ENCODE measurements around the gene PARVB. TPM values are rescaled to one million over a fixed set of nuclear protein-coding genes. Genes with fewer than 3 reads are reported as not detected.

The PARVB gene
- total and polyA plus RNA-seq, 11 donors: 54.9 to 172 (median 95.8) TPM

- ATAC-seq: no peak
- DNase-seq: no peak
- WGBS, 4 donors: 87 to 95% (median 93%) methylated on average over 12 to 15 of the region's 15 CpGs
- intact Hi-C loops (cut with DNase I): loop anchor here in 1 of 10 donors (10.0 kb wide), 1 partner anchor 171 kb away; no protein-coding TSS in a partner anchor
- TF ChIP-seq CTCF (IDR thresholded peaks at IDR 0.05) (no peak), POLR2A (IDR thresholded peaks at IDR 0.05) (no peak)
- peaks cover 0 to 71% (median 33%) of the 10 kb centered on the region in 9 donors for H3K36me3 ChIP-seq
- peaks cover 0 to 6% (median 0%) of the 10 kb centered on the region in 12 donors for H3K4me1 ChIP-seq
- H3K27me3 ChIP-seq: no peaks in the 10 kb centered on the region
- H3K27ac ChIP-seq: no peak overlapping the region
- no peak overlapping the region for H3K4me3 ChIP-seq
- H3K9me3 ChIP-seq: no peaks in the 10 kb centered on the region
Measured at GRCh38 chr22:44165286-44165874, 141.3 kb downstream of the PARVB start.

- H3K27ac ChIP-seq: no peak overlapping the region
- peaks cover 0 to 73% (median 24%) of the 10 kb centered on the region in 9 donors for H3K36me3 ChIP-seq
- H3K4me1 ChIP-seq: peaks cover 0 to 7% (median 0%) of the 10 kb centered on the region in 12 donors
- H3K27me3 ChIP-seq: no peaks in the 10 kb centered on the region
- WGBS, 4 donors: 81 to 94% (median 90%) methylated on average over 16 to 20 of the region's 20 CpGs
- DNase-seq (no peak), ATAC-seq (no peak)
- H3K4me3 ChIP-seq: no peak overlapping the region
- no peak for TF ChIP-seq POLR2A (IDR thresholded peaks at IDR 0.05)
- TF ChIP-seq CTCF (IDR thresholded peaks at IDR 0.05): no peak
- intact Hi-C loops (cut with DNase I): loop anchor here in 1 of 10 donors (10.0 kb wide), 1 partner anchor 172 kb away; no protein-coding TSS in a partner anchor
- H3K9me3 ChIP-seq: no peaks in the 10 kb centered on the region
Measured at GRCh38 chr22:44166498-44167276, 142.6 kb downstream of the PARVB start.

- no peak for DNase-seq
Measured at GRCh38 chr22:44167501-44167900, 143.4 kb downstream of the PARVB start.

More at GRCh38 chr22:44167501-44167900, 143.4 kb downstream of the PARVB start:
- H3K9me3 ChIP-seq: no peaks in the 10 kb centered on the region
- ATAC-seq: no peak
- no peak overlapping the region for H3K4me3 ChIP-seq
- H3K27me3 ChIP-seq: no peaks in the 10 kb centered on the region
- TF ChIP-seq POLR2A (IDR thresholded peaks at IDR 0.05): no peak
- no peak for TF ChIP-seq CTCF (IDR thresholded peaks at IDR 0.05)
- 64 to 84% (median 71%) methylated on average over 8 to 12 of the region's 12 CpGs for WGBS, 4 donors
- intact Hi-C loops (cut with DNase I): loop anchor here in 1 of 10 donors (10.0 kb wide), 1 partner anchor 173 kb away; no protein-coding TSS in a partner anchor
- peaks cover 0 to 70% (median 21%) of the 10 kb centered on the region in 9 donors for H3K36me3 ChIP-seq
- no peak overlapping the region for H3K27ac ChIP-seq
- H3K4me1 ChIP-seq: peaks cover 0 to 15% (median 0%) of the 10 kb centered on the region in 12 donors
